OCI-LY1 (cell line): ENCODE results near the gene MSMO1.

Experiments used
- CTCF ChIP-seq: fragments of 200-600 bp; sonication (generic), shearing (Covaris generic); IDR thresholded peaks from 2 replicates; pipeline ENCODE4 v1.5.1; 2017; ENCODE audit warnings: mild to moderate bottlenecking, antibody characterized with exemption, low read length, moderate library complexity, mixed read lengths
- EZH2 ChIP-seq: fragments of 200-600 bp; sonication (generic), shearing (Covaris generic); IDR thresholded peaks from 2 replicates; pipeline ENCODE4 v1.8.0; 2017; ENCODE audit warnings: borderline replicate concordance, mixed run types, mild to moderate bottlenecking, antibody characterized with exemption, low read length, moderate library complexity, mixed read lengths

GRCh38 chr4:165331359-165331758 is 3.9 kb downstream of the MSMO1 start:
- TF ChIP-seq CTCF (no peak; the same call in 1 of the 2 replicates), EZH2 (no peak)
